HG02759 (cell line): ENCODE data around the gene RND1.
"Not testable (repeated sequence)": the region's sequence is repeated elsewhere in the genome, so short reads cannot be mapped to it uniquely, and the experiment has no call there.

Experiments used
- ATAC-seq: cut with Tn5 transposase; IDR thresholded peaks from one replicate; pipeline ENCODE4 v1.9.1; 2021; ENCODE audit warnings: mild to moderate bottlenecking, moderate library complexity; ENCODE audit not compliant: unreplicated experiment

Gene RND1

DNA sequence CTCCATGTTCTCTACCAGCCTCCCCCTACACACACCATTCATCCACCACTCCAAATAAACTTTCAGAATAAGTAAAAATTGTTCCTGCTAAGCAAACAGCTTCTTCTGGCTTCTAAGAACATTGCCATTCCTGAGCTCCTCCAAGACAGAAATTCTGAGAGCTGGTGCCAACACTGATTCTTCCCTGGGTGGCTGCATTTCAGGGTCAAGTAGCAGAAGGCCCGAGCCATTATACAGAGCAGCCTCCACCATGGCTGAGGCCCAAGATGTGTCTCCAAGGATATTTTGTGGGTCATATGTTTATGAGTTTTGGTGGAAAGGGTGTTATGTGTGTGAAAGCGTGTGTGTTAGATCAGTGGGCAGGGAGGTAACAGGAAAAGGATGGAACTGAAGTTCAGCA is 3.5 kb upstream of the RND1 start:
- no peak for ATAC-seq

DNA sequence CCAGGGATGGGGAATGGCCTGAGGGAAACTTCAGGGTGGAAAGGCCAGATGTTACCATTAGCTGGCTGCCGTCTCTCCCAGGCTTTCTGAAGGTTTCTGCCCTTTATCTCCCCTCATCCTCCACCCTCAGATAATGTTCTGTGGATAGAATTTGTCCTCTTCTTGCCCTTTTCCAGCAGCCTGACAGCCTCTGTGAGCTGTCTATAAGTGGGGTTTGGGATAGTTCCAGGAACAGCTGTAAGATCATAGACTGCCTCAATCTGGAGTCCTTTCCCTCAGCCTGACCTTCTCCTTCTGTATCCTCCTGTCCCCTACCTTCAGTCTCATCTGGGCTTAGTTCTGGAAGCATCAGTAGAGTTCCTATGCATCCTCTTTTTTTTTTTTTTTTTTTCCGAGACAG is 2.8 kb upstream of the RND1 start:
- ATAC-seq = no peak

DNA sequence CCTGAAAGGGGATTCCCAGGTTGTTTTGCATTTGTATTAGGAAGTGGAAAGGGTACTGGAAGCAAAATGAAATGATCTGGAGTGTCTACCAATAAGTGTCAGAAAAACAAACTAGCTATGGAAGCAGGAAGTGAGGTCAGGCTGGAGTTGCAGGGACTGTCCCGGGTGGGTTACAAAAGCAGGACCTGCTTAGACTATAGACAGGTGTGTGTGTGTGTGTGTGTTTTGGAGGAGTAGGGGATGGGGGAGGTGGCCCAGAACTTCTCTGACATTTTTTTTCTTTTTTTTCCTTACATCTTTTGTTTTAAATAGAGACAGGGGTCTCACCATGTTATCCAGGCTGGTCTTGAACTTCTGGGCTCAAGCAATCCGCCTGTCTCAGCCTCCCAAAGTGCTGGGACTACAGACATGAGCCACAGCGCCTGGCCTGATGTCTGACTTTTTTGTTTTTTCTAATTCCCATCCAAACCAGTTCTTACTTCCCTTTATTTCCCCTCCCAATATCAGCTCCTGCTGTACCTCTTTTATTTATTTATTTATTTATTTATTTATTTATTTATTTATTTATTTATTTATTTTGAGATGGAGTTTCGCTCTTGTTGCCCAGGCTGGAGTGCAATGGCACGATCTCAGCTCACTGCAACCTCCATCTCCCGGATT is 512 bp upstream of the RND1 start:
- ATAC-seq = no peak

DNA sequence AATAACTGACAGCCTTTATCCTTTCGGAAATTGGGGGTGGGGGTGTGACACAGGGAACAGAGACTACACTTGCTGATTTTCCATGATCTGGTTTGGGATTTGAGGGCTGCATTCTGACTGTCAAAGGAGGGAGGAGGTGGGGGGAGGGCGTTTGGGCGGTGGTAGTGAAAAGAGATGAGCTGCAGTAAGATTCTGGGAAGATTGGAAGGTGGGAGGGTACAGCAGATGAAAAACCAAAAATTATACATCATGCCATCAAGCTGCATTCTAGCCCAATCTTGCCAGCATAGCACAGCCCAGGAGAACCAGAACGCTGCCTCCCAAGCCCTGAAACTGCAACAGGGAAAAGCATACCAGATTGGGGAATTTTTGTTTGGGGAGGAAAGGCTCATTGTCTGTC is 2.4 kb downstream of the RND1 start:
- ATAC-seq = no peak

DNA sequence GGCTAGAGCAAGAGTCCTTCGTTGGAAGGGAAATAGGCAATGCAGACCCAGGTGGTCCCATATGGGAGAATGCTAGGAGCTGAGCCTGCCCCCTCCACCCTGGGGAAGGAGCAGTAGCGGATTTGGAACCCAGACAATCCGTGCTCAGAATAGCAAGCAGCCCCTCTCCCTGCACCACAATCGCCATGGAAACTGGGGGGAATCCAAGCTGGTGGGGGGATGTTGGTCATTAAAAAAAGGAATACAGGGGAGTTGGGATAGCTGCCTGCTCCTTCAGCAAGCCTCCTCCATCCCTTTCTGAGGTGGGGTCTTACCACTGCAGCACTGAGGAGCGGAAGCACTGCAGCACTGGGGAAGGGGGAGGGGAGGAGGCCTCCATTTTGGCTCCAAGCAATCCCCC is 2.9 kb downstream of the RND1 start:
- no peak for ATAC-seq

DNA sequence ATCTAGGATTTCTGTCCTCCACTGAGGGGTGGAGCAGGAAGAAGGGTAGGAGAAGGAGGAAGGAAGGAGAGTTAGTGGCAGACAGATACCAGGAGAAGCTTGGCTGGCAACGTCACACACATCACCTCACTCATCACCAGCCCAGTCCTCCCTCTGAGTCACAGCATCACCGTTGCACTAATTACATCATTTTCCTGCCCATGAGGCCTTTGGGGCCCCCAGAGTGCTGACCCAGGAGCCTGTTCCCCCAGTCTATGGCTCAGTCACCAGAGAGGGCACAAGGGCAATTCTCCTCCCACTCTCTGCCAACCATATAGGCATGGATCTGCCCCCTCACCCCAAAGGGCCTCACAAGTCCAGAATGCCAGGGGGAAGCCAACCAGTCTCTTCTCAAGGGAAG is 4.6 kb downstream of the RND1 start:
- no peak for ATAC-seq

DNA sequence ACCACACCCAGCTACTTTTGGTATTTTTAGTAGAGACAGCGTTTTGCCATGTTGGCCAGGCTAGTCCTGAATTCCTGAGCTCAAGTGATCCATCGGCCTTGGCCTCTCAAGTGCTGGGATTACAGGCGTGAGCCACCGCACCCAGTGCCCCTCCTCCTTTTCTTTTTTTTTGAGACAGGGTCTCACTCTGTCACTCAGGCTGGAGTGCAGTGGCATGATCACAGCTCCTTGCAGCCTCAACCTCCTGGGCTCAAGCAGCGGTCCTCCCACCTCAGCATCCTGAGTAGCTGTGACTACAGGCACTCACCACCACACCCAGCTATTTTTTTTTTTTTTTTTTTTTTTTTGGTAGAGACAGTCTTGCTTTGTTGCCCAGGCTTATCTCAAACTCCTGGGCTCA is 5.4 kb downstream of the RND1 start:
- ATAC-seq = not testable (repeated sequence)

DNA sequence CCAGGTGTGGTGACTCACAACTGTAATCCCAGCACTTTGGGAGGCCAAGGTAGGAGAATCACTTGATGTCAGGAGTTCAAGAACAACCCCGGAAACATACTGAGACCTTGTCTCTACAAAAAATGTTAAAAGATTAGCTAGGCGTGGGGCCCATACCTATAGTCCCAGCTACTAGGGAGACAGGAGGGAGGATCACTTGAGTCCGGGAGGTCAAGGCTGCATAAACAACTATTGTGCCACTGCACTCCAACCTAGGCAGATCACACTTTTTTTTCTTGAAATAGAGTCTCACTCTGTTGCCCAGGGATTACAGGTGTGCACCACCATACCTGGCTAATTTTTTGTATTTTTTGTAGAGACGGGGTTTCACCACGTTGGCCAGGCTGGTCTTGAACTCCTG is 6.1 kb downstream of the RND1 start:
- ATAC-seq = no peak

DNA sequence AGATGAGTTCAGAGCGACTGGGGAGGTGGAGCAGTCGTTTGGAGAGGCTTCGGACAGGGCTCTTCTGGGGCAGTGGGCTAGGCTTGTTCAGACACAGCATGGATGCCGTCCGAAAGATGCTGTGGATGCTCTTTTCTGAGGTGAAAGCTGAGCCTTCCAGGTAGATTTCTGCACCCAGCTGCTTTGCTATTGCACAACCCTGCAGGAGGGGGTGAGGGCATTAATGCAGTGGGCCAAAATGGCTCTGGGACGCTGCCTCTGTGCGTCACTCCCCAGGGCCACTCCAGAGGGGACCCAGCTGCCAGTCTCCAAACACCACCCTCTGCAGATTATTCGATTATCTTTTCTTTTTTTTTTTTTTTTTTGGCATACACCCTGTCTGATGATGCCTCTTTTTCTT is 7.6 kb downstream of the RND1 start:
- ATAC-seq = no peak

DNA sequence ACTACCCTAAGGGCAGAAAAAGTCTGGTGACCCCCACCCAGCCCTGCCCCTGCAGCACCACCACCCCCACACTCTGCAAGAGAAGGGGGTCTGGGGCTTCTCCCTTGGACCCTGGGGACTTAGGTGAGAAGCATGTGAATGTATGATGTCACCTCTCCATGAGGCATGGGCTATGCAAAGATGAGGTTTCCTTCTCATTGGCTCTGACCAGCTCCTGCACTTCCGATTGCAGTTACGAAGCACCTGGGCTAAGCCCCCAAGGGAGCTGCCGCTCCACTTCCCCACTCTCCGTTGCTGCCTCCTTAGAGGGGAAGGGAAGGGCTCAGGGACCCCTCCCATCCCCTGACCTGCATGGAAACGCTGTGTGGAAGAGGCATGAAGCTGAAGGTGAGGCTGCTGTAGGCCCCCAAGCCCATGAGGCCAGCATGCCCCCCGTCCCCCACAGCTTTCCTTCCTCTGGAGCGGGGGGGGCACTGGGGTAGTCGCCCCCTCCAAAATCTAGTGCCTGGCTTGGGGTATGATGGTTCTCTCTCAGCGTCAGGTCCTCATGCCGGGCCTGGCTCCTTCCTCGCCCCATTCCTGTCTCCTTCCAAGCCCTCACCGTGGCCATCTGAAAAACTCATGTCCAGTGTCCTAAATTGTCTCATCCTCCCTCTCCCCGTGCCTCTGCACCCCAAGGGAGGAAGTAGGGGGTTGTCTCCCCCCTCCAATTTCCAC is 8.2 kb downstream of the RND1 start:
- no peak for ATAC-seq

DNA sequence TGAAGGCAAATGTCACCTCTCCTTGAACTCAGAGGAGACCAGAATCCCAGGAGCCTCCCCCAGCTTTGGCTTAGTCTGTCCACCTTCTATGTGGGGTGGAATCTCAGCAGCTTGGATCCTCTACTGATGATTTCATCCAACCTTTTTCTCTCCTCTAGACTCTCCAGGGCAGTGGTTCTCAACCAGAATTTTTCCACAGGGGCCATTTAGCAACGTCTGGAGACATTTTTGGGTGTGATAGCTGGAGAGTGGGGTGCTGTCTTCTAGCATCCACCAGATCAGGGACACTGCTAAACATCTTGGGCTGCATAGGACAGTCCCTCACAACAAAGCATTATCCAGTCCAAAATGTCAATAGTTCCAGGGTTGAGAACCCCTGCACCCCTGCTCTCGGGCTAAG is 9.3 kb downstream of the RND1 start:
- ATAC-seq = no peak

DNA sequence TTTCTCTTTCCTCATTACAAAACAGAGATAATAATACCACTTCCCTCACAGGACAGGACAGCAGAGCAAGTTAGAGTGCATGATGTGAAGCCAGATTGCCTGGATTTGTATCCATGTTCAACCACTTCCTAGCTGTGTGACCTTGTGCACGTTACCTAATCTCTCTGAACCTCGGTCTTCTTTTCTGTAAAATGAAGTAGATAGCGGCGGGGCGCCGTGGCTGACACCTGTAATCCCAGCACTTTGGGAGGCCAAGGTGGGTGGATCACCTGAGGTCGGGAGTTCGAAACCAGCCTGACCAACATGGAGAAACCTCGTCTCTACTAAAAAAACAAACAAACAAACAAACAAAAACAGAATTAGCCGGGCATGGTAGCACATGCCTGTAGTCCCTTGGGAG is 10.7 kb downstream of the RND1 start:
- not testable (repeated sequence) for ATAC-seq

DNA sequence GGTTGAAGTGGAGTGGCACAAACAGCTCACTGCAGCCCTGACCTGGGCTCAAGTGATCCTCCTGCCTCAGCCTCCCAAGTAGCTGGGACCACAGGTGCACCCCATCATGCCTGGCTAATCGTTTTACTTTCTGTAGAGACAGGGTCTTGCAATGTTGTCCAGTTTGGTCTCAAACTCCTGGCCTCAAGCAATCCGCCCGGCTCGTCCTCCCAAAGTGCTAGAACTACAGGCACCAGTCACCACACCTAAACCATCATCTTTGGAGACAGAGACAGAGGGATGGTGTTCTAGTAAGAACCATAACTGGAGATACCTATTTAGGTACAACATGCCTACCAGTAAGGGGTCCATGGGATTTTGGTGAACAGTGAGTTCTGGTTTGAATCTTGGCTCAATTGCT is 11.2 kb downstream of the RND1 start:
- ATAC-seq = no peak

DNA sequence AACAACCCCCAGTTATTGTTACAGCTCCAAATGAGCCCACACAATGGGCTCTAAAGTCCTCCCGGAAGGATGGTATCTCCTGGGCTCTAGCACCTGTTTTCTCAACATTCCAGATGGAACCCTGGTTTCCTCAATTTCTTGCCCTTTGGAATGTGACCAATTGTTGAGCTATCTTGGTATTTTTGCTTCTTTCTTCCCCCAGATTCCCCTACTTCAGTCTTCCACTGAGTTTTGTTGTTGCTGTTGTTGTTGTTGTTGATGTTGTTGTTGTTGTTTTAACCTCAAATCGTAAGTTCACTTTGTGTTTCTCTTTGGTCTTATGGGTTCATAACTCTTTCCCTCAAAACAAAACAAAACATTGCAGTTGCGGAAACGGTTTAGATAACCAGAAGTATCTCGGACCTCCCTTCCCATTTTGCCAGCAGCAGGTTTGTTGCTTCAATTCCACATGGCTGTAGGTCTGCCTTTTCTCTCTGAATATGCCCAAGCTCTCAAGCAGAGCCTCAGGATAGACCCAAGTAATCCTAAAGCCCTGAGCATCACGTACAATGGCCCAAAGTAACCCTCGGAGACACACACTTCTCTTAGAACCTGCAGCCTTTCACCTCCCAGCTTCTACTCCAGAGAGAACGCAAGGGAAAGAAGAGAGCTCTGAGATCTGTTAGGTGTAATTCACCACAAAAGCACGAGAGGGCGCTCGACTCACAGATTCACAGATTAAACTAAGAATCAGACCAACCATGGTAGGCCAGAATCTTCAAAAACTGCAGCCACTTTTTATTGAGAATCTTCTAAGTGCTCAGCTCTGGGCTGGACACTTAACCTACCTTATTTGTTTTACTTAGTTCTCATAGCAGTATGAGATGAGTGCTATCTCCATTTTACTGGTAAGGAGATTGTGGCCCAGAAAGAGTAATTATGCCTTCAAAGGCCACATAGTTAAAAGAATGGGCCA is 12.7 kb downstream of the RND1 start:
- peak; percentile 34 for ATAC-seq

DNA sequence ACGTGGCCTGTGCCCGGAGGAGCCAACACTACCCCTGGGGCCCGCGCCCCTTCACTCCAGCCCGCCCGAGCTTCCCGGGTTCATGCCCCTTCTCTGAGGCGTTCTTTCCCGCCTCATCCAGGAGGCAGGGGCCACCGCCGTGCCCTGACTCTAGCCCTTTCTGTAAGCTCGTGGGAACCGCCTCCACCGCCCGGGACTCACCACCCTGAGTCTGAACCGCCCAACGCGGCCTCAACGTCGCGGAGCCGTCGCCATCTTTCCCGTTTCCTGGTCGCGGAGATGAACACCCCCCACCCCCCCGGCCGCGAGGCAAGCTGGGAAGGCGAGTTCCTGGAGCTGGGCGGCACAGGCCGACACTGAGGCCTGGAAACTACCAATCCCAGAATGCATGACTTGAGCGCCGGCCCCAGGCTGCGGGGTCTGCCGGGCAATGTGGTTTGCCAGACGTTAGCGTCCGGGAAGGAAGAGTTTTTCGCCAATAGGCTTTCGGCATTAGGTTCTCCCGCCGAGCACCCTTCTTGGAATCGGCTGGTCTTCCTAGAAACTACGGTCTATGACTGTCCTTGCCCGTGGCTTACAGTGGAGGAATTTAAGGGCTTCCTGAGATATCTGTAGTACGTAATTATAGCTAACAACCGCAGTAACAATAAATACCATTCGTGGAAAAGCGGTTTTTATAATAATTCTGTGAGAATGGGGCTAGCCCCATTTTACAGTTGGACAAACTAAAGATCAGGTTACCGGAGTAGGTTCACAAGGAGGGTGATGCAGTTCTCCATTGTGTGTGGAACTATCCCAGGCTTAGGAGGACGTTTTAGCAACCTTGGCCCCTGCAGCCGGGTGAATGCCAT is 13.6 kb downstream of the RND1 start, which contains the start of gene DDX23:
DDX23 (minus strand) TSS at position 281 of the 851 bp plus-strand sequence. CDS start 6,381 bp downstream, outside the sequence.
- peak; percentile 95 for ATAC-seq

DNA sequence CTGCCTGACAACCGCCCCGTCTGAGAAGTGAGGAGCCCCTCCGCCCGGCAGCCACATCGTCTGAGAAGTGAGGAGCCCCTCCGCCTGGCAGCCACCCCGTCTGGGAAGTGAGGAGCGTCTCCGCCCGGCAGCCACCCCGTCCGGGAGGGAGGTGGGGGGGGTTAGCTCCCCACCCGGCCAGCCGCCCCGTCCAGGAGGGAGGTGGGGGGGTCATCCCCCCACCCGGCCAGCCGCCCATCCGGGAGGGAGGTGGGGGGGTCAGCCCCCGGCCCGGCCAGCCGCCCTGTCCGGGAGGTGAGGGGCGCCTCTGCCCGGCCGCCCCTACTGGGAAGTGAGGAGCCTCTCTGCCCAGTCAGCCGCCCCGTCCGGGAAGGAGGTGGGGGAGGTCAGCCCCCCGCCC is 23.6 kb downstream of the RND1 start:
- ATAC-seq = not testable (repeated sequence)

DNA sequence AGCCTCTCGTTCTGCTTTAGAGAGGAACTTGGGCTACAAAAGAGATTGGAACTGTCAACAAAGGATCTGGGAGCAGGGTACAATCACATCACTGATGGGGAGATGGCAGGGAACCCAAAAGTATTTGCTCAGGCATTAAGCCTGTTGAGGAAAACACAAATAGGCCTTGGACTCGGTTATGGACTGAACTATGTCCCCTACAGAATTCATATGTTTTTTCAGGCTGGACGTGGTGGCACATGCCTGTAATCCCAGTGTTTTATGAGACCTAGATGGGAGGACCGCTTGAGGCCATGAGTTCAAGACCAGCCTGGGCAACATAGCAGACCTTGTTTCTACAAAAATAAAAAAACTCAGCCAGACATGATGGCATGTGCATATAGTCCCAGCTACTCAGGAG is 27.6 kb downstream of the RND1 start:
- ATAC-seq = no peak

DNA sequence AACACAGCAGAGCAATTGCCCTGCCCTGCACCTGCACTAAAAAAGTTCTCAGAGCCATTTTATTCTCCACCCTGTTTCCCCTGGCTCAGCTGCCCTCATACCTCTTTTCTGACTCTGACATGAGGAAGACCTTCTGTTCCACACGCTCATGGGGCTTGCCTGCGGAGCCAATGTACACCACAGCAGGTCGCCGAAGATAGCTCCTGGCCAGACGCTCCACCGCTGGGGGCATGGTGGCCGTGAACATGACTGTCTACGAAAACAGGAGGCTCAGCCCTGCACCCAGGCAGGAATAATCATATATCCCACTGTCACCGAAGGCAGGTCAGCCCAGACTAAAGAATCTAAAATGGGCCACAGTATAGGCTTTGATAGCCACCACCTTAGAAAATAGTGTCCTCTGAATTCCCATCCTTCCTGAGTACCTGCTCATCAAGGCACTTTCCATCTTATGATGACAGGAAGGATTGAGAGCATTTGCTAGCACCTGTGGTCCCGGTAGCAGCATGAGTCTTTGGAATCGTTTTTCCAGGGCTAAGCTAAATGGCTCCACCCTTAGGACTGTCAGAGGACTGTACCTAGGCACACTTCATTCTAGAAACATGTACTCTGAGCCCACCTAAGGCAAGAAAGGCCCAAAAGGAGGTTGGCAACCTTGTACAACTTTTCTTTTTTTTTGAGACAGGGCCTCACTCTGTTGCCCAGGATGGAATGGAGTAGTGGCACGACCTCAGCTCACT is 33.2 kb downstream of the RND1 start:
- ATAC-seq = no peak

DNA sequence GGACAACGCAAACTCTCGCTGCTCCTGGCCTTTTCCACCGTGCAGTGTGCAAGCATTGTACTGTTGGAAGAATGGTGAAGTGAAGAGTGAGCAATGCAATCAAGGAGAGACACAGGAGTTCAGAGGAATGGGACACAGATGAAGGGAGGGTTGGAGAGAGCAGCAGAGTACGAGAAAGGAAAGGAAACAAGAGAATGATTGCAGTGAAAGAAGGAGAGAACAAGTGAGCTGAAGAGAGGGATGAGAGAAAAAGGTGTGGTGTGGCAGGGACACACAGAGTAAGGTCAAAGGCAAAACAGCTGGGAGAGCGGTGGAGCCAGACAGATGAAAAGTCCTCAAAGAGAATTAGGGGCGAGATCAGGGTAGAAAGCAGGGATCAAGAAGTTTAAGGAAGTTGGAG is 34.4 kb downstream of the RND1 start:
- ATAC-seq = no peak
